Caco-2 (cell line): ENCODE results near the gene SH2D1B. TPM values are rescaled to one million over a fixed set of nuclear protein-coding genes. Genes with fewer than 3 reads are reported as not detected.

Source experiments
- BruUV-seq: library from RNA; stranded (reverse); fragments of 400-500 nt; replicated peaks from 2 replicates; lab custom pipeline; 2021; lab: Mats Ljungman, UMichigan
- CTCF ChIA-PET: fragments of 300-600 bp; sonication (Branson Sonifier 250); formaldehyde crosslinking; loops from one replicate; lab custom pipeline; 2022; ENCODE audit warnings: antibody characterized with exemption; lab: Charles Lee
- POLR2A ChIA-PET: fragments of 300-600 bp; sonication (Branson Sonifier 250); formaldehyde crosslinking; loops from one replicate; lab custom pipeline; 2022; ENCODE audit warnings: antibody characterized with exemption; lab: Charles Lee
- DNase-seq, 2 experiments: peaks; one replicate each; pipeline versions ENCODE4 v3.0.0 to v3.0.0-alpha.2; 2020 to 2022
- H3K27me3 ChIP-seq: replicated peaks from 2 replicates; pipeline ENCODE4 v1.6.0; 2011; ENCODE audit warnings: low read length; ENCODE audit not compliant: control insufficient read depth, insufficient read depth
- H3K36me3 ChIP-seq: 2 replicates; pipeline ENCODE4 v1.5.1; 2011; ENCODE audit warnings: low read length; ENCODE audit not compliant: control insufficient read depth, insufficient read depth
- H3K4me1 ChIP-seq: fragments of 250-450 bp; sonication (Bioruptor Pico); 2 replicates; pipeline ENCODE4 v1.5.1; 2020; ENCODE audit warnings: mild to moderate bottlenecking
- H3K4me3 ChIP-seq: 2 replicates; pipeline ENCODE4 v1.5.1; 2011; ENCODE audit warnings: low read depth, mild to moderate bottlenecking, control low read depth, low read length
- H3K9me3 ChIP-seq: fragments of 250-450 bp; sonication (Bioruptor Pico); 2 replicates; pipeline ENCODE4 v1.5.1; 2020; ENCODE audit warnings: mild to moderate bottlenecking, moderate library complexity
- H3K27ac Mint-ChIP-seq: one replicate; pipeline ENCODE4 v1.8.0; 2022; ENCODE audit warnings: mixed read lengths; ENCODE audit not compliant: unreplicated experiment
- H3K27me3 Mint-ChIP-seq: one replicate; pipeline ENCODE4 v1.8.0; 2022; ENCODE audit warnings: mixed read lengths; ENCODE audit not compliant: insufficient read depth, unreplicated experiment
- H3K36me3 Mint-ChIP-seq: one replicate; pipeline ENCODE4 v1.8.0; 2022; ENCODE audit warnings: mild to moderate bottlenecking, mixed read lengths; ENCODE audit not compliant: insufficient read depth, unreplicated experiment
- H3K4me1 Mint-ChIP-seq: one replicate; pipeline ENCODE4 v1.8.0; 2022; ENCODE audit warnings: low read depth, mixed read lengths; ENCODE audit not compliant: unreplicated experiment
- H3K4me3 Mint-ChIP-seq: one replicate; pipeline ENCODE4 v1.8.0; 2022; ENCODE audit warnings: mild to moderate bottlenecking, moderate library complexity, mixed read lengths; ENCODE audit not compliant: unreplicated experiment
- H3K9me3 Mint-ChIP-seq: one replicate; pipeline ENCODE4 v1.8.0; 2022; ENCODE audit warnings: mixed read lengths; ENCODE audit not compliant: unreplicated experiment
- CTCF ChIP-seq, 2 experiments: fragments of 200-600 bp in 1 of 2; IDR thresholded peaks; 1 replicate in 1 of 2; 2 replicates in 1 of 2; pipeline versions ENCODE4 v1.5.1 to v1.8.0; 2011 to 2022; ENCODE audit warnings: antibody characterized with exemption in 1 of 2, control low read depth in 1 of 2, inconsistent platforms in 1 of 2, low read depth in 1 of 2, low read length in 1 of 2, mild to moderate bottlenecking in 1 of 2, moderate library complexity in 1 of 2; ENCODE audit not compliant: insufficient read depth in 1 of 2, severe bottlenecking in 1 of 2, unreplicated experiment in 1 of 2
- intact Hi-C: fragments of 100-400 bp; cut with micrococcal nuclease; formaldehyde crosslinking; loops from one replicate; pipeline ENCODE4 v1.10.0; 2022; ENCODE audit not compliant: unreplicated experiment
- total RNA-seq: library from RNA; stranded (reverse); gene quantifications from 2 replicates; pipeline ENCODE4 v1.2.3, GENCODE V29; 2022

Gene SH2D1B
- total RNA-seq, 1 experiment from 2014 or later = not detected

- no peaks in the 10 kb centered on the region for H3K9me3 Mint-ChIP-seq
- Histone ChIP-seq H3K27me3 (no peaks in the 10 kb centered on the region), H3K4me3 (no peak overlapping the region), H3K36me3 (no peaks in the 10 kb centered on the region; the same call in 1 of the 2 replicates), H3K4me1 (no peaks in the 10 kb centered on the region), H3K9me3 (no peaks in the 10 kb centered on the region)
- no peak overlapping the region for H3K27ac Mint-ChIP-seq
- H3K4me1 Mint-ChIP-seq = no peaks in the 10 kb centered on the region
- no peak overlapping the region for H3K4me3 Mint-ChIP-seq
- CTCF ChIA-PET = no interaction called here
- TF ChIP-seq CTCF (IDR thresholded peaks at IDR 0.05; ENCODE audit: insufficient read depth in 1 of 2, low read depth in 1 of 2, low read length in 1 of 2, severe bottlenecking in 1 of 2, unreplicated experiment in 1 of 2) = no peak
- intact Hi-C loops = no loop called here
- BruUV-seq = no TSS peak
- no peaks in the 10 kb centered on the region for H3K36me3 Mint-ChIP-seq
- no peak for DNase-seq
- POLR2A ChIA-PET = no interaction called here
- H3K27me3 Mint-ChIP-seq = no peaks in the 10 kb centered on the region
Observed at GRCh38 chr1:162363823-162364222, 48.1 kb downstream of the SH2D1B start.

GRCh38 chr1:162361349-162361748, 50.6 kb downstream of the SH2D1B start:
- H3K4me1 Mint-ChIP-seq = no peaks in the 10 kb centered on the region
- ChIA-PET POLR2A (no interaction called here), CTCF (no interaction called here)
- no peaks in the 10 kb centered on the region for H3K27me3 ChIP-seq
- no peaks in the 10 kb centered on the region for H3K36me3 Mint-ChIP-seq
- TF ChIP-seq CTCF (IDR thresholded peaks at IDR 0.05; ENCODE audit: insufficient read depth in 1 of 2, low read depth in 1 of 2, low read length in 1 of 2, severe bottlenecking in 1 of 2, unreplicated experiment in 1 of 2) = no peak
- no peaks in the 10 kb centered on the region for H3K9me3 ChIP-seq
- no TSS peak for BruUV-seq
- H3K4me3 Mint-ChIP-seq = no peak overlapping the region
- no peak overlapping the region for H3K27ac Mint-ChIP-seq
- intact Hi-C loops = no loop called here
- H3K27me3 Mint-ChIP-seq = no peaks in the 10 kb centered on the region
- H3K4me1 ChIP-seq = no peaks in the 10 kb centered on the region
- DNase-seq = no peak
- no peaks in the 10 kb centered on the region; the same call in 1 of the 2 replicates for H3K36me3 ChIP-seq
- H3K9me3 Mint-ChIP-seq = no peaks in the 10 kb centered on the region
- H3K4me3 ChIP-seq = no peak overlapping the region

GRCh38 chr1:162360874-162361260, 51.1 kb downstream of the SH2D1B start:
- H3K9me3 Mint-ChIP-seq = no peaks in the 10 kb centered on the region
- Histone ChIP-seq H3K27me3 (no peaks in the 10 kb centered on the region), H3K9me3 (no peaks in the 10 kb centered on the region), H3K4me3 (no peak overlapping the region), H3K4me1 (no peaks in the 10 kb centered on the region), H3K36me3 (no peaks in the 10 kb centered on the region; the same call in 1 of the 2 replicates)
- H3K4me1 Mint-ChIP-seq = no peaks in the 10 kb centered on the region
- no TSS peak for BruUV-seq
- no peak for DNase-seq
- no peak for TF ChIP-seq CTCF (IDR thresholded peaks at IDR 0.05; ENCODE audit: insufficient read depth in 1 of 2, low read depth in 1 of 2, low read length in 1 of 2, severe bottlenecking in 1 of 2, unreplicated experiment in 1 of 2)
- H3K36me3 Mint-ChIP-seq = no peaks in the 10 kb centered on the region
- CTCF ChIA-PET = no interaction called here
- no peak overlapping the region for H3K4me3 Mint-ChIP-seq
- intact Hi-C loops = no loop called here
- no peaks in the 10 kb centered on the region for H3K27me3 Mint-ChIP-seq
- POLR2A ChIA-PET = no interaction called here
- H3K27ac Mint-ChIP-seq = no peak overlapping the region
